Hematopoietic multipotent progenitor cell (in vitro differentiated cells): Measurements from ENCODE around the gene AUTS2. TPM values are rescaled to one million over a fixed set of nuclear protein-coding genes. Genes with fewer than 3 reads are reported as not detected.

Source experiments
- DNase-seq, 3 donors: peaks; one replicate each; pipeline ENCODE4 v3.0.0-alpha.2; 2011 to 2015; ENCODE audit warnings: low read depth in 2 of 3, low spot score in 2 of 3
- total RNA-seq: library from RNA; depleted of rRNA; stranded (reverse); fragments of >200 nt; gene quantifications from one replicate; pipeline ENCODE4 v1.2.3, GENCODE V29; 2012

Gene AUTS2
- total RNA-seq, 1 donor = 14.8 TPM

GRCh38 chr7:70092314-70093204 lies 494.3 kb downstream of the AUTS2 start:
- DNase-seq = no peak

- no peak for DNase-seq
Measured at GRCh38 chr7:70093205-70093904, 495.1 kb downstream of the AUTS2 start.

- no peak for DNase-seq
Measured at GRCh38 chr7:70094831-70095230, 496.6 kb downstream of the AUTS2 start.

GRCh38 chr7:70097645-70098044 lies 499.4 kb downstream of the AUTS2 start:
- no peak for DNase-seq

- DNase-seq = peak in 1 of 3 donors; percentile 13
Measured at GRCh38 chr7:70098133-70098561, 499.9 kb downstream of the AUTS2 start.

- no peak for DNase-seq
Measured at GRCh38 chr7:70098905-70099672, 500.8 kb downstream of the AUTS2 start.

- DNase-seq = no peak
Measured at GRCh38 chr7:70104243-70104642, 506.0 kb downstream of the AUTS2 start.

GRCh38 chr7:70113078-70113477 lies 514.8 kb downstream of the AUTS2 start:
- no peak for DNase-seq

GRCh38 chr7:70113536-70113935 lies 515.3 kb downstream of the AUTS2 start:
- no peak for DNase-seq

GRCh38 chr7:70114806-70115205 lies 516.5 kb downstream of the AUTS2 start:
- no peak for DNase-seq

- no peak for DNase-seq
Measured at GRCh38 chr7:70116244-70116643, 518.0 kb downstream of the AUTS2 start.

GRCh38 chr7:70116867-70117266 lies 518.6 kb downstream of the AUTS2 start:
- DNase-seq = no peak

- no peak for DNase-seq
Measured at GRCh38 chr7:70120851-70121250, 522.6 kb downstream of the AUTS2 start.

- DNase-seq = peak in 1 of 3 donors; percentile 8
Measured at GRCh38 chr7:70131817-70132216, 533.5 kb downstream of the AUTS2 start.

- DNase-seq = no peak
Measured at GRCh38 chr7:70132226-70132851, 534.1 kb downstream of the AUTS2 start.

- no peak for DNase-seq
Measured at GRCh38 chr7:70132852-70133690, 534.8 kb downstream of the AUTS2 start.

GRCh38 chr7:70134029-70134770 lies 535.9 kb downstream of the AUTS2 start:
- DNase-seq = no peak

- DNase-seq = no peak
Measured at GRCh38 chr7:70135656-70136055, 537.4 kb downstream of the AUTS2 start.

- no peak for DNase-seq
Measured at GRCh38 chr7:70137126-70137525, 538.9 kb downstream of the AUTS2 start.
